Urinary bladder (tissue), 4 donors: ENCODE data around the gene BNC1. TPM values are rescaled to one million over a fixed set of nuclear protein-coding genes. Genes with fewer than 3 reads are reported as not detected.
A peak's percentile ranks its signal among the peaks of the same experiment; 100 is the strongest.
"Not testable (repeated sequence)": the region's sequence is repeated elsewhere in the genome, so short reads cannot be mapped to it uniquely, and the experiment has no call there.

ENCODE experiments used
- DNase-seq: peaks from one replicate; pipeline ENCODE4 v3.0.0-alpha.2; 2015; ENCODE audit errors: extremely low spot score
- H3K27ac ChIP-seq: one replicate; pipeline ENCODE4 v1.5.1; 2013; ENCODE audit warnings: low read depth, mild to moderate bottlenecking, moderate library complexity
- H3K36me3 ChIP-seq: one replicate; pipeline ENCODE4 v1.6.1; 2013; ENCODE audit warnings: mild to moderate bottlenecking, moderate library complexity; ENCODE audit not compliant: insufficient read depth
- H3K4me1 ChIP-seq: one replicate; pipeline ENCODE4 v1.6.1; 2013; ENCODE audit warnings: mild to moderate bottlenecking, moderate library complexity; ENCODE audit not compliant: insufficient read depth
- H3K4me3 ChIP-seq: one replicate; pipeline ENCODE4 v1.5.1; 2013; ENCODE audit warnings: low read depth, low read length
- WGBS: extraction: QIAGEN DNeasy Blood & Tissue Kit; methylation state at CpG from one replicate; pipeline ENCODE4 v1.1.7; 2013; 5-methylcytosine and 5-hydroxymethylcytosine counted together
- polyA plus RNA-seq: library from polyadenylated mRNA; stranded (reverse); fragments of 200-250 nt; gene quantifications from one replicate; pipeline ENCODE4 v1.2.3, GENCODE V29; 2013
- total RNA-seq: library from RNA; depleted of rRNA; stranded (reverse); fragments of >200 nt; gene quantifications from one replicate; pipeline ENCODE4 v1.2.3, GENCODE V29; 2014
- donor health status: healthy with polysubstance abuse.
- donor health status: healthy.

Gene BNC1
- total and polyA plus RNA-seq, 2 donors, result 0.04 to 0.37 TPM

DNA sequence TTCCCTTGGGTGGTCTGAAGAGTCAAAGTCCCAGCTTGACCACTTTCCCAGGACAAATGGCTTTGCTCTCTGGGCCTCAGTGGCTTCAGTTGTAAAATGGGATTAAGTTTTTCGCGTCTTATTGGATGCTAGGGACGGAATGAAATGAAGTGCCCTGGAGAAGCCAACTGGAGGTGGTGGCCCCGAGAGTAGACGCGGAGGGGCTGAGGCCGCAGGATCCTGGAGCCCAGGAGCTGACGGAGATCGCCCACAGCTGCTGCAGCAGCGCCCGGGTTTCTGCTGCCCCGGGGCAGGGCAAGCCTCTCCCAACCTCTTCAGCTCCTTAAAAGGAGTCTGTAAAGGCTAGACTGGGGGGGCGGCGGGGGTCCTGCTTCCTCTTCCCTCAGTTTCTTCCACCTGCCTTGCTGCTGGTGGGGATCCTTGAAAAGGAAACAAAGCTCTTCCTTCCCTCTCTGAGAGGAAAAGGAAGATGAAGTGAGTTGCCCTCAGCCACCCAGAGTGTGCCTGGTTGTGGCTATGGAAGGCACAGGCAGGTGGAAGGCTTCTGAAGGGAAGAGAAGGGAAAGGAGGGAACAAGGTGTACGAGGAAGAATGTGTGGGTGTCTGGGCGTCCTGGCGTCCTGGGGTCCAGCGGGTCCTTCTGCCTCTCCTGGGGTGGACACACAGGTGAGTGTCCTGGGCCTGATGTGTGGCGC, 967 bp upstream of the BNC1 start:
- Histone ChIP-seq H3K4me3 (no peak overlapping the region), H3K4me1 (peaks cover 6% of the 10 kb centered on the region), H3K27ac (no peak overlapping the region), H3K36me3 (no peaks in the 10 kb centered on the region)
- DNase-seq, result no peak
- 42% methylated on average over 19 of the region's 19 CpGs for WGBS

DNA sequence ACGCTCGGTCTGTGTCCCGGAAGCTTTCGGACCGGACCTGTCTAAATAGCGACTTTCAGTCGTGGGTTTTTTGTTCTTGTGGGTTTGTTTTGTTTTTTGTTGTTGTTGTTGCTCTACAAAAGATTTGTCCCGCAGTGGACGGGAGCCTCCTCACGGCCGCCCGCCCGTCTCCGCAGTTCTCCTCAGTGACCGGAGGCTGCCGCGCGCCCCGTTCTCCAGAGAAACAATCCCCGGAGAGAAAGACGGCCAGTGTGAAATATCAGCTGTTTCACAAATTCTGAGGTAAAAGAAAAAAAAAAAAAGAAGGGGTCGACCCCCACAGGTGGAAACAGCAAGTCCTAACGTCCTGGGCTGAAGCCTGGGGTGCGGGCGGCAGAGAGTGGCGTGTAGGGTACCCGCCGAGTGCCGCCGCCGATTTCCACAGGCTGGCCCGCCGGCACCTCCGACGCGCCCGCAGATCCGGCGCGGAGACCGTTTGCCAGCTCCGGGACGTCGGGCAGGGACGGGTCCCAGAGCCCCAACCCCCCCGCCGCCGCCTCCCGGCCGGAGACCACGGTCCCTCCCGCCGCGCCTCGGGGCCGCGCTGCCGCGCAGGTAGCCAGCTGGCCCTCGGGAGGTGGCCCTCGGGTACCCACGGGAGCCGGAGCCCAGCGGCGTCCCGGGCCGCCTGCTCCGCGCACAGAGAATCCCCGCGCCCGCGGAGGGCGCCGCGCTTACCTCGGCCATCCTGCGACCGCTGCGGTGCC, 478 bp downstream of the BNC1 start:
- peaks cover 6% of the 10 kb centered on the region for H3K4me1 ChIP-seq
- peak overlapping the region; percentile 36 for H3K4me3 ChIP-seq
- no peak for DNase-seq
- WGBS, result 2% methylated on average over 80 of the region's 80 CpGs
- no peaks in the 10 kb centered on the region for H3K36me3 ChIP-seq
- no peak overlapping the region for H3K27ac ChIP-seq

GRCh38 chr15:83283138-83283812, 1.2 kb downstream of the BNC1 start:
- Histone ChIP-seq H3K27ac (no peak overlapping the region), H3K36me3 (no peaks in the 10 kb centered on the region), H3K4me3 (peak overlapping the region; percentile 36), H3K4me1 (peaks cover 6% of the 10 kb centered on the region)
- 3% methylated on average over 70 of the region's 70 CpGs for WGBS
- no peak for DNase-seq

DNA sequence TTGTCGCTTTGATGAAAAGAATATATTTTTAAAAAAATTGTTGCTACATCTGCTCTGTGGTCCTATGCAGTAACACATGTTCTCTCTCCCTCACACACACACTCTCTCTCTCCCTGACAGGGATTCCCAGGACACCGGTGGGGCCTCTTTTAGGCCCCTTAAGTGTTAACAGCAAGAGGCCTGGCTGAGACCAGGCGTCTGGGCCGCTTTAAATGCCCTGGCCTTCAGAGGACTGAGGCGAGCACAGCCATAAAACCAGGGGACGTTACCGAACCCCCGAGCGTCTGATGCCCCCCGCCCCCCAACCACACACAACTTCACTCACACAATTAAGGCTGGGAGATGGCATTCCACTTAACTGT, 1.7 kb downstream of the BNC1 start:
- H3K4me3 ChIP-seq, result peak overlapping the region; percentile 36
- DNase-seq, result no peak
- no peak overlapping the region for H3K27ac ChIP-seq
- peaks cover 6% of the 10 kb centered on the region for H3K4me1 ChIP-seq
- H3K36me3 ChIP-seq, result no peaks in the 10 kb centered on the region
- 19% methylated on average over 10 of the region's 10 CpGs for WGBS

DNA sequence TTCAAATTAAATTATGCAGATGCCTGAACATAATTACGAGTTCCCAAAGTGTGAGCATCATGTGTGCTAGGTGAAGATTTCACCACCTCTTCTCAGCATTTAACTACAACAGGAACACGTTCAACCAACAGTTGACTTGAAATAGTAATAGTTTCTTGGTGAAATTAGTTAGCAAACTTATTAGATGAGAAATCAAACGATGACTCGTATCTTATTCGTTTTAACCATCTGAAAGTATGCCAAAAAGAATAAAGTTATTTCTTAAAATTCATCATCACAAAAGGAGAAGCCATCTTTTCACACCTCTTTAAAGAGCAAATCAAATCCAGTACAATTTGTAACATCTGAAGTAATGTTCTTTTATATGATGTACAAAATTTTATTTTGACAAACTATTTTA, 2.3 kb downstream of the BNC1 start:
- H3K4me1 ChIP-seq, result peaks cover 6% of the 10 kb centered on the region
- DNase-seq, result no peak
- no peak overlapping the region for H3K27ac ChIP-seq
- 82% methylated on average over 5 of the region's 5 CpGs for WGBS
- H3K36me3 ChIP-seq, result no peaks in the 10 kb centered on the region
- no peak overlapping the region for H3K4me3 ChIP-seq

DNA sequence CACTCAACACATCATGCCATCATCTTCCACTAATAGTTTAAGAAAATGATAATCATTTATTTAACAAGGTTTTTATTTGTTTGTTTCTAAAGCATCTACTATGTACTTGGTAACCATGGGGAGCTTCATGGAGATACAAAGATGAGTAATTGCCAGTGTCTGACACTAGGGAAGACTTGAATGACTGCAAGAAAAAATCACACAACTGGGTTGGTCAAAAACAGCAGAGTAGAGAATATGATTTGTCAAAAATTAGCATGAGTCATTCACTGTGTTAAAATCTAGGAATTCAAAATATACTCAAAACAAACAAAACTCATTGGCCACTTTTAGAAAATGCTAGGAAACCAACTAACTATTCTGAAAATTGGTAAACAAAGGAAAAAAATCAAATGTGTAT, 6.3 kb downstream of the BNC1 start:
- DNase-seq, result no peak
- H3K4me3 ChIP-seq, result no peak overlapping the region
- peaks cover 2% of the 10 kb centered on the region for H3K4me1 ChIP-seq

DNA sequence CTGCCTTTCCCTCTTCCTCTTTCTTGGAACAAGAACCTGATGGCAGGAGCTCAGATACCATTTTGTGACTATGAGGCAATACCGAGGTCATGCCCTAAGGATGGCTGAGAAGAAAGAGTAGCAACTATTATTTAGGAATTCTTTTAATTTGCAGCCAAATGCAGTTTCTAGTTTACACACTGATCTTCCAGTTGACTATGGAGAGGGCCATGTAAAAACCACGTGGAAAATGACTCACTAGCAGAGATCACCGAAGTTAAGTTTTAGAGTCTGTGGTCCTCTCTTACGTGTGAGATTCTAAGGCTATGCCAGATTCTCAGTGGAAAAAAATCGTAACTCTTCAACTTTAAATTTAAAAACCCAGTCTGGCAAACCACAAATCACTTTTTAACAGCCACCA, 7.8 kb downstream of the BNC1 start:
- 79% methylated on average over 5 of the region's 5 CpGs for WGBS
- Histone ChIP-seq H3K36me3 (no peaks in the 10 kb centered on the region), H3K4me3 (no peak overlapping the region), H3K27ac (no peak overlapping the region), H3K4me1 (no peaks in the 10 kb centered on the region)
- no peak for DNase-seq

More for the DNA sequence above, 6.3 kb downstream of the BNC1 start:
- no peak overlapping the region for H3K27ac ChIP-seq
- H3K36me3 ChIP-seq, result no peaks in the 10 kb centered on the region

DNA sequence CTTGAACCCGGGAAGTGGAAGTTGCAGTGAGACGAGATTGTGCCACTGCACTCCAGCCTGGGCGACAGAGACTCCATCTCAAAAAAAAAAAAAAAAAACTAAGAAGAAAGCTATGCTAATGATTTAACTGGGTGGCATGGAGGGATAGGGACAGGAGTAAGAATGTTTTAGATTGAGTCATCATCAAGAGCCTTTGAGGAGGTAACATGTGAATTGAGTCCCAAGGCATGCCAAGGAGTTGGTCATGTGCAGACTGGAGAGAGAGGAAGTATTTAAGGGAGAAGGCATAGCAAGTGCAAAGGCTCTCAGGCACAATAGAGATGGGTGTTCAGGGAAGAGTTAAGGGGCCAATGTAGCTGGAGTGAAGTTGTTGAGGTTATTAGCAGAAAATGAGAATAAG, 9.1 kb downstream of the BNC1 start:
- no peak overlapping the region for H3K27ac ChIP-seq

GRCh38 chr15:83270176-83270575, 14.3 kb downstream of the BNC1 start:
- no peaks in the 10 kb centered on the region for H3K4me1 ChIP-seq
- no peak overlapping the region for H3K27ac ChIP-seq
- no peaks in the 10 kb centered on the region for H3K36me3 ChIP-seq
- DNase-seq, result no peak
- WGBS, result 26% methylated on average over 1 of the region's 1 CpG
- H3K4me3 ChIP-seq, result no peak overlapping the region

More for the DNA sequence above, 9.1 kb downstream of the BNC1 start:
- Histone ChIP-seq H3K4me3 (no peak overlapping the region), H3K36me3 (no peaks in the 10 kb centered on the region), H3K4me1 (no peaks in the 10 kb centered on the region)
- no peak for DNase-seq
- 94% methylated on average over 3 of the region's 3 CpGs for WGBS

- H3K27ac ChIP-seq, result no peak overlapping the region
- H3K36me3 ChIP-seq, result no peaks in the 10 kb centered on the region
- no peaks in the 10 kb centered on the region for H3K4me1 ChIP-seq
- WGBS, result 90% methylated on average over 4 of the region's 4 CpGs
- no peak for DNase-seq
- no peak overlapping the region for H3K4me3 ChIP-seq
Measured at GRCh38 chr15:83268147-83268546, 16.3 kb downstream of the BNC1 start.

- Histone ChIP-seq H3K4me1 (no peaks in the 10 kb centered on the region), H3K4me3 (no peak overlapping the region), H3K36me3 (no peaks in the 10 kb centered on the region), H3K27ac (no peak overlapping the region)
- WGBS, result 85% methylated on average over 7 of the region's 7 CpGs
- DNase-seq, result no peak
Measured at GRCh38 chr15:83262594-83263315, 21.7 kb downstream of the BNC1 start.

GRCh38 chr15:83262181-83262580, 22.3 kb downstream of the BNC1 start:
- not testable (repeated sequence) for DNase-seq, H3K36me3 ChIP-seq, H3K4me1 ChIP-seq, H3K27ac ChIP-seq, H3K4me3 ChIP-seq
- WGBS, result 91% methylated on average over 6 of the region's 6 CpGs

DNA sequence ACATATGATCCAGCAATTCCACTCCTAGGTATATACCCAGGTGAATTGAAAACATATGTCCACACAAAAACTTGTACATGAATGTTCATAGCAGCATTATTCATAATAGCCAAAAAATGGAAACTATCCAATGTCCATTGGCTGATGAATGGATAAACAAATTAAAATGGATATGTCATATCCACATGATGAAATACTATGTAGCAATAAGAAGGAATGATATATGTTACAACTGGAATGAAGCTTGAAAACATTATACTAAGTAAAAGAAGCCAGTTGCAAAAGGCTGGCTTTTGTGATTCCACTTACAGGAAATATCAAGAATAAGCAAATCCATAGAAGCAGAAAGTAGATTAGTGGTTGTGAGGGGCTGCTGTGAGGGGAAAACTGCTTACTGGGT, 33.7 kb downstream of the BNC1 start:
- DNase-seq, result no peak
- Histone ChIP-seq H3K4me1 (no peaks in the 10 kb centered on the region), H3K36me3 (no peaks in the 10 kb centered on the region), H3K27ac (no peak overlapping the region), H3K4me3 (no peak overlapping the region)

- no peak overlapping the region for H3K4me3 ChIP-seq
- no peak overlapping the region for H3K27ac ChIP-seq
- no peaks in the 10 kb centered on the region for H3K4me1 ChIP-seq
- 14% methylated on average over 3 of the region's 3 CpGs for WGBS
- no peak for DNase-seq
- H3K36me3 ChIP-seq, result no peaks in the 10 kb centered on the region
Measured at GRCh38 chr15:83249030-83249343, 35.5 kb downstream of the BNC1 start.
